Inferior parietal cortex (tissue), 1 donor: Measurements from ENCODE around the gene HACD2.

Experiments
- DNase-seq: peaks from one replicate; pipeline ENCODE4 v3.0.0-alpha.2; 2016; ENCODE audit errors: extremely low spot score

The HACD2 gene

GRCh38 chr3:123483146-123483545 is 101.7 kb downstream of the HACD2 start:
- no peak for DNase-seq

GRCh38 chr3:123481722-123482457 is 103.0 kb downstream of the HACD2 start:
- DNase-seq = no peak

GRCh38 chr3:123481071-123481470 is 103.8 kb downstream of the HACD2 start:
- DNase-seq = no peak

- DNase-seq = no peak
These were observed 104.4 kb downstream of the HACD2 start for GRCh38 chr3:123480428-123480827.

- no peak for DNase-seq
These were observed 105.0 kb downstream of the HACD2 start for GRCh38 chr3:123479891-123480290.

GRCh38 chr3:123478314-123478713 is 106.5 kb downstream of the HACD2 start:
- DNase-seq = no peak

- no peak for DNase-seq
These were observed 107.7 kb downstream of the HACD2 start for GRCh38 chr3:123476967-123477750.

GRCh38 chr3:123475786-123476185 is 109.1 kb downstream of the HACD2 start:
- DNase-seq = no peak

GRCh38 chr3:123471106-123471505 is 113.7 kb downstream of the HACD2 start:
- DNase-seq = no peak

GRCh38 chr3:123469323-123469995 is 115.4 kb downstream of the HACD2 start:
- DNase-seq = no peak

GRCh38 chr3:123467046-123467445 is 117.8 kb downstream of the HACD2 start:
- DNase-seq = no peak

GRCh38 chr3:123464211-123464610 is 120.6 kb downstream of the HACD2 start:
- no peak for DNase-seq

GRCh38 chr3:123459862-123460261 is 125.0 kb downstream of the HACD2 start:
- DNase-seq = no peak

- DNase-seq = no peak
These were observed 126.6 kb downstream of the HACD2 start for GRCh38 chr3:123458255-123458654.

GRCh38 chr3:123457841-123458240 is 127.0 kb downstream of the HACD2 start:
- no peak for DNase-seq

GRCh38 chr3:123453675-123454074 is 131.2 kb downstream of the HACD2 start:
- no peak for DNase-seq

- no peak for DNase-seq
These were observed 133.7 kb downstream of the HACD2 start for GRCh38 chr3:123451186-123451585.

GRCh38 chr3:123449997-123450604 is 134.8 kb downstream of the HACD2 start:
- DNase-seq = no peak

- DNase-seq = no peak
These were observed 135.5 kb downstream of the HACD2 start for GRCh38 chr3:123449102-123449996.

GRCh38 chr3:123448536-123449101 is 136.2 kb downstream of the HACD2 start, which contains the start of gene ADCY5:
Gene ADCY5 (minus strand): TSS chr3:123449090. CDS start chr3:123448545, 545 bp downstream.
- no peak for DNase-seq
